ENCODE results near the gene GUSB. TPM values are rescaled to one million over a fixed set of nuclear protein-coding genes. Genes with fewer than 3 reads are reported as not detected.

The GUSB gene
- total and polyA plus RNA-seq, 10 of the 15 experiments (the other 5 are each of a cell fraction or from before 2014, with no cell fraction given): 9.8 to 71.2 (median 45.4) TPM

- TF ChIP-seq ZBTB11 (CRISPR knock-in tag; IDR thresholded peaks at IDR 0.05) (no peak), ZNF622 (IDR thresholded peaks at IDR 0.05) (no peak), KAT2A (conservative IDR thresholded peaks at IDR 0.05; ENCODE audit: control insufficient read depth, low read depth, low read length) (no peak), HDAC6 (IDR thresholded peaks at IDR 0.05; ENCODE audit: unreplicated experiment) (no peak), EGR1 (IDR thresholded peaks at IDR 0.05; ENCODE audit: borderline replicate concordance in 1 of 2, low read depth in 2 of 2, low read length in 2 of 2) (peak; percentile 9 to 65; a peak in 2 of 3 replicates), RB1 (IDR thresholded peaks at IDR 0.05; ENCODE audit: borderline replicate concordance) (peak; percentile 98; the same call in 1 of the 2 replicates), DPF2 (IDR thresholded peaks at IDR 0.05) (peak; percentile 80), HCFC1 (IDR thresholded peaks at IDR 0.05; ENCODE audit: low read length) (peak; percentile 95), NFIC (IDR thresholded peaks at IDR 0.05; ENCODE audit: low read depth, low read length) (no peak), MXI1 (IDR thresholded peaks at IDR 0.05; ENCODE audit: low read depth, low read length) (peak; percentile 88), HDAC2 (IDR thresholded peaks at IDR 0.05) (no peak), RAD21 (IDR thresholded peaks at IDR 0.05; ENCODE audit: insufficient read depth, low read depth, low read length) (no peak), GATAD2B (conservative IDR thresholded peaks at IDR 0.05; ENCODE audit: low read depth) (peak; percentile 94), JUND (IDR thresholded peaks at IDR 0.05; ENCODE audit: low read depth, low read length) (no peak), IRF4 (IDR thresholded peaks at IDR 0.05; ENCODE audit: low read depth, low read length) (no peak), MAX (IDR thresholded peaks at IDR 0.05; ENCODE audit: low read depth, low read length) (peak; percentile 92), SUPT20H (IDR thresholded peaks at IDR 0.05; ENCODE audit: borderline replicate concordance, control insufficient read depth, low read depth, low read length) (no peak), FOXK2 (IDR thresholded peaks at IDR 0.05) (no peak), RFX5 (IDR thresholded peaks at IDR 0.05; ENCODE audit: low read depth, low read length) (peak; percentile 60), MLLT1 (IDR thresholded peaks at IDR 0.05) (peak; percentile 68), NFYA (IDR thresholded peaks at IDR 0.05; ENCODE audit: borderline replicate concordance, low read depth, low read length) (no peak), CHD1 (IDR thresholded peaks at IDR 0.05; ENCODE audit: low read depth, low read length) (no peak), FOS (IDR thresholded peaks at IDR 0.05; ENCODE audit: borderline replicate concordance, extremely low read depth, insufficient read length) (no peak), NBN (IDR thresholded peaks at IDR 0.05) (peak; percentile 33; the same call in 1 of the 2 replicates), IRF5 (IDR thresholded peaks at IDR 0.05; ENCODE audit: borderline replicate concordance) (no peak), GABPA (IDR thresholded peaks at IDR 0.05; ENCODE audit: low read depth) (no peak)
Measured at GRCh38 chr7:65981965-65982792, at the start of gene GUSB (continued).

Measured in GM12878 (cell line).